Ovary (tissue), 9 donors: ENCODE results near the gene RAP1GAP2. TPM values are rescaled to one million over a fixed set of nuclear protein-coding genes. Genes with fewer than 3 reads are reported as not detected.

Source experiments
- DNase-seq, 5 donors: peaks; one replicate each; pipeline ENCODE4 v3.0.0-alpha.2; 2019 to 2020
- H3K27ac ChIP-seq, 2 donors: fragments of 200-600 bp; one replicate each; pipeline versions ENCODE4 v1.5.1 to v1.8.0; 2019 to 2022
- H3K27me3 ChIP-seq: fragments of 200-600 bp; one replicate; pipeline ENCODE4 v1.8.0; 2022
- H3K36me3 ChIP-seq: fragments of 200-600 bp; sonication (generic); one replicate; pipeline ENCODE4 v1.5.1; 2019
- H3K4me1 ChIP-seq: one replicate; pipeline ENCODE4 v1.8.1; 2013; ENCODE audit warnings: mild to moderate bottlenecking, moderate library complexity; ENCODE audit not compliant: insufficient read depth
- H3K4me3 ChIP-seq: fragments of 200-600 bp; sonication (generic); one replicate; pipeline ENCODE4 v1.5.1; 2017
- H3K9me3 ChIP-seq, 2 donors: fragments of 200-600 bp in 1 of 2; sonication (generic) in 1 of 2; one replicate each; pipeline versions ENCODE4 v1.5.1 to v1.8.1; 2013 to 2019; ENCODE audit warnings: mild to moderate bottlenecking in 1 of 2, moderate library complexity in 1 of 2
- CTCF ChIP-seq, 3 donors: fragments of 450-650 bp in 2 of 3; fragments of 200-600 bp in 1 of 3; IDR thresholded peaks; one replicate each; pipeline versions ENCODE4 v1.5.1 to v1.8.0; 2016 to 2022; ENCODE audit warnings: antibody characterized with exemption in 3 of 3, mild to moderate bottlenecking in 1 of 3
- EP300 ChIP-seq: sonication (generic); formaldehyde crosslinking; IDR thresholded peaks from one replicate; pipeline ENCODE4 v1.6.1; 2017; ENCODE audit warnings: antibody characterized with exemption
- POLR2A ChIP-seq: fragments of 450-650 bp; IDR thresholded peaks from one replicate; pipeline ENCODE4 v1.6.1; 2017; ENCODE audit warnings: antibody characterized with exemption, mild to moderate bottlenecking, moderate library complexity
- WGBS, 3 donors: extraction: QIAGEN DNeasy Blood & Tissue Kit in 1 of 3; methylation state at CpG; one replicate each; pipeline versions ENCODE4 v1.1.5 to v1.1.7; 2013 to 2017; 5-methylcytosine and 5-hydroxymethylcytosine counted together
- intact Hi-C, 4 donors: fragments of 100-400 bp; cut with DNase I; formaldehyde crosslinking; loops; one replicate each; pipeline versions ENCODE4 v1.11.0 to v1.15.1; 2022 to 2023
- polyA plus RNA-seq, 2 donors: library from polyadenylated mRNA; stranded (reverse); fragments of 200-250 nt in 1 of 2; fragments of 350-450 nt in 1 of 2; fragmentation: Illumina TruSeq in 1 of 2; extraction: RNeasy Lipid Tissue Mini Kit (QIAGEN cat#74804) in 1 of 2; gene quantifications; one replicate each; pipeline ENCODE4 v1.2.3, GENCODE V29; 2013 to 2014
- total RNA-seq, 7 donors: library from RNA; depleted of rRNA in 2 of 7; stranded (reverse); fragments of >200 nt in 2 of 7; fragmentation: NEBNext Ultra II Directional in 3 of 7; extraction: Animal tissue kit (Norgen Biotek cat#: 25700) in 3 of 7; gene quantifications; one replicate each; pipeline versions ENCODE4 v1.1.0 to v1.2.4, GENCODE V29; 2016 to 2023
- donor health status: DM: no; HTN: no; CAD: no; lungs with moderate emphysema.
- donor health status: DM: no; HTN: no; CAD: no.
- donor health status: Bipolar disorder and iron deficiency.
- donor health status: DM: yes; HTN: yes; CAD: no.
- donor health status: DM: no; HTN: no; CAD: no.
- donor health status: DM: yes; HTN: yes; CAD: no.

Gene RAP1GAP2
- total and polyA plus RNA-seq, 9 donors = 4.3 to 15.4 (median 12.3) TPM

- Histone ChIP-seq H3K36me3 (no peaks in the 10 kb centered on the region), H3K4me3 (no peak overlapping the region), H3K27ac (no peak overlapping the region), H3K4me1 (no peaks in the 10 kb centered on the region), H3K9me3 (no peaks in the 10 kb centered on the region), H3K27me3 (no peaks in the 10 kb centered on the region)
- TF ChIP-seq POLR2A (no peak), CTCF (IDR thresholded peaks at IDR 0.05) (no peak), EP300 (no peak)
- WGBS, 3 donors = 28 to 42% (median 38%) methylated on average over 2 of the region's 2 CpGs
- DNase-seq = no peak
- intact Hi-C loops = no loop called here
Observed at GRCh38 chr17:2945299-2945698, 149.1 kb downstream of the RAP1GAP2 start.

- Histone ChIP-seq H3K9me3 (no peaks in the 10 kb centered on the region), H3K36me3 (no peaks in the 10 kb centered on the region), H3K27me3 (no peaks in the 10 kb centered on the region), H3K4me1 (no peaks in the 10 kb centered on the region), H3K4me3 (no peak overlapping the region), H3K27ac (no peak overlapping the region)
- WGBS, 3 donors = 67 to 79% (median 74%) methylated on average over 7 of the region's 7 CpGs
- intact Hi-C loops = no loop called here
- no peak for DNase-seq
- TF ChIP-seq POLR2A (no peak), CTCF (IDR thresholded peaks at IDR 0.05) (no peak), EP300 (no peak)
Observed at GRCh38 chr17:2946144-2946543, 149.9 kb downstream of the RAP1GAP2 start.

GRCh38 chr17:2947588-2947950 is 151.3 kb downstream of the RAP1GAP2 start:
- DNase-seq = peak in 1 of 5 donors; percentile 9
- H3K27me3 ChIP-seq = no peaks in the 10 kb centered on the region

GRCh38 chr17:2947996-2948550 is 151.8 kb downstream of the RAP1GAP2 start:
- WGBS, 3 donors = 61 to 74% (median 63%) methylated on average over 14 of the region's 14 CpGs

More at GRCh38 chr17:2947588-2947950, 151.3 kb downstream of the RAP1GAP2 start:
- Histone ChIP-seq H3K27ac (no peak overlapping the region), H3K4me3 (no peak overlapping the region), H3K36me3 (no peaks in the 10 kb centered on the region), H3K9me3 (no peaks in the 10 kb centered on the region), H3K4me1 (no peaks in the 10 kb centered on the region)
- TF ChIP-seq EP300 (no peak), POLR2A (no peak), CTCF (IDR thresholded peaks at IDR 0.05) (no peak)
- 82 to 85% (median 84%) methylated on average over 15 of the region's 15 CpGs for WGBS, 3 donors
- intact Hi-C loops = no loop called here

More at GRCh38 chr17:2947996-2948550, 151.8 kb downstream of the RAP1GAP2 start:
- Histone ChIP-seq H3K27me3 (no peaks in the 10 kb centered on the region), H3K9me3 (no peaks in the 10 kb centered on the region), H3K36me3 (no peaks in the 10 kb centered on the region), H3K27ac (no peak overlapping the region), H3K4me1 (no peaks in the 10 kb centered on the region), H3K4me3 (no peak overlapping the region)
- no peak for TF ChIP-seq CTCF (IDR thresholded peaks at IDR 0.05)
- no peak for TF ChIP-seq EP300
- TF ChIP-seq POLR2A = no peak
- intact Hi-C loops = no loop called here
- DNase-seq = peak in 1 of 5 donors; percentile 16
